Epithelial cell of esophagus (primary cell): Measurements from ENCODE around the gene MFN2.

Experiments
- DNase-seq: peaks from one replicate; pipeline ENCODE4 v3.0.0; 2010; ENCODE audit warnings: low read depth
- H3K4me3 ChIP-seq: 2 replicates; pipeline ENCODE4 v1.5.1; 2011; ENCODE audit warnings: mild to moderate bottlenecking, low read length, control low read depth
- CTCF ChIP-seq: IDR thresholded peaks from 2 replicates; pipeline ENCODE4 v1.5.1; 2011; ENCODE audit warnings: low read depth, mild to moderate bottlenecking, low read length, control low read depth, inconsistent platforms; ENCODE audit not compliant: insufficient read depth; ENCODE audit errors: missing control alignments

MFN2 gene

GRCh38 chr1:11948822-11949458, 31.3 kb upstream of the MFN2 start:
- TF ChIP-seq CTCF = no peak
- H3K4me3 ChIP-seq = no peak overlapping the region
- peak; percentile 36 for DNase-seq

GRCh38 chr1:11951901-11952300, 28.3 kb upstream of the MFN2 start:
- DNase-seq = no peak

GRCh38 chr1:11952455-11953109, 27.7 kb upstream of the MFN2 start:
- no peak for TF ChIP-seq CTCF
- no peak overlapping the region for H3K4me3 ChIP-seq
- no peak for DNase-seq

More at GRCh38 chr1:11951901-11952300, 28.3 kb upstream of the MFN2 start:
- H3K4me3 ChIP-seq = no peak overlapping the region
- no peak for TF ChIP-seq CTCF

GRCh38 chr1:11955221-11955620, 25.0 kb upstream of the MFN2 start:
- DNase-seq = no peak
- no peak overlapping the region for H3K4me3 ChIP-seq
- no peak for TF ChIP-seq CTCF

- no peak for DNase-seq
- no peak overlapping the region for H3K4me3 ChIP-seq
- no peak for TF ChIP-seq CTCF
Observed at GRCh38 chr1:11957398-11957797, 22.8 kb upstream of the MFN2 start.

GRCh38 chr1:11957897-11958296, 22.3 kb upstream of the MFN2 start:
- no peak overlapping the region for H3K4me3 ChIP-seq
- no peak for TF ChIP-seq CTCF
- DNase-seq = no peak

GRCh38 chr1:11960276-11960675, 20.0 kb upstream of the MFN2 start:
- DNase-seq = no peak
- no peak for TF ChIP-seq CTCF
- no peak overlapping the region for H3K4me3 ChIP-seq
